Myocyte (in vitro differentiated cells): ENCODE measurements around the gene SPON1. TPM values are rescaled to one million over a fixed set of nuclear protein-coding genes. Genes with fewer than 3 reads are reported as not detected.

Source experiments
- DNase-seq: peaks from one replicate; pipeline ENCODE4 v3.0.0-alpha.2; 2012; ENCODE audit warnings: low read depth
- total RNA-seq: library from RNA; depleted of rRNA; stranded (reverse); fragments of >200 nt; gene quantifications from 2 replicates; pipeline ENCODE4 v1.2.3, GENCODE V29; 2014

The SPON1 gene
- total RNA-seq, 1 donor from 2014 or later, result 0.08 TPM

DNA sequence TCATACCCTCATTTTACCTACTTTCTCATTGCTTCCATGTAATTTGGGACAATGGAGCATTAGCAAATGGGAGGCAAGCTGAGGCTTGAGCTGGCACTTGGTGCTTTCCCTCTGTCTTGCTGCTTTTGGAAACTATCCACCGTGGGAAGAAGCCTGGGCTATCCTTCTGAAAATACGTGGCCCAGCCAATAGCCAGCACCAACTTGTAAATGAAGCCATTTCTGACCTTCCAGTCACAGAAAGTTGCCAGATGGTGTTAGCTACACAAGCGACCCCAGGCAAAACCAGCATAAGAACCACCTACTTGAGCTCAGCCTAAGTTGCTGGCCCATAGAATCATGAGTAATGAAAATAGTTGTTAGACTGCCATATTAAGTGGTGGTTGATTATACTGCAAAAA, 18.5 kb upstream of the SPON1 start:
- DNase-seq, result no peak

GRCh38 chr11:13944911-13945425, 17.6 kb upstream of the SPON1 start:
- DNase-seq, result no peak

- DNase-seq, result no peak
Measured at GRCh38 chr11:13947379-13947778, 15.1 kb upstream of the SPON1 start.

- DNase-seq, result no peak
Measured at GRCh38 chr11:13949876-13950275, 12.6 kb upstream of the SPON1 start.

DNA sequence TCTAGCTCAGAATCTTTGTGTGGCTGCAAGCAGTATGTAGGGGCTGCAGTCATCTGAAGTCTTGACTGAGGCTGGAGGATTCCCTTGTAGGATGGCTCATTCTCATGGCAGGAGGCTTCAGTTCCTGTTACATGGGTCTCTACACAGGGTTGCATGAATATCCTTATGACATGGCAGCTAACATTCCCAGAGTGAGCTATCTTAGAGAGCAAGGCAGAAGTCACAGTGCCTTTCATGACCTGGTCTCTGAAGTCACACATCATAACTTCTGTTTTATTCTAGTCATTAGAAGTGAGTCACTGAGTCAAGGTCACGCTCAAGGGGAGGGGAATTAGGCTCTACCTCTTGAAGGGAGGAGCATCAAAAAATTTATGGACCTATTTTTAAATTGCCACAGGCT, 10.3 kb upstream of the SPON1 start:
- no peak for DNase-seq

GRCh38 chr11:13952668-13953067, 9.9 kb upstream of the SPON1 start:
- DNase-seq, result no peak

DNA sequence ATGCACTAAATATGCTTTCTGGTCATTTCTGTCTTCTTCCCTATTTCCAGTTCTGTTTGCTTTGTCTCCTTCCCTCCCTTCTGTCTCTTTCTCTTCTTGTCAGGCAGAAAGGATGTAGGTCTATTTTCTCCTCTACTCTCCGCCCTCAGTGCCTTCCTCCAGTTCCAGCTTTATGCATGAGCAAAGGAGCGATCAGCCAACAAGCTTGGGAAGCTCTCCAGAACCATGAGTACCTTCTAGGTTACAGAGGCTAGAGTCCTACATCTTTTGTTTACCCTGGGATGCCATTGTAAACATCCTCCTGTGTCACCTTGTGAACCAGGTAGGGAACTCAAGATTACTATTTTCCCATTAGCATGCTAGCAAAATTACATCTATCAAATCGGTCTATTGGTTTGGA, 7.9 kb upstream of the SPON1 start:
- no peak for DNase-seq

GRCh38 chr11:13955971-13956421, 6.5 kb upstream of the SPON1 start:
- peak; percentile 79 for DNase-seq

- DNase-seq, result no peak
Measured at GRCh38 chr11:13956988-13957387, 5.5 kb upstream of the SPON1 start.

GRCh38 chr11:13958641-13959400, 3.7 kb upstream of the SPON1 start:
- no peak for DNase-seq

DNA sequence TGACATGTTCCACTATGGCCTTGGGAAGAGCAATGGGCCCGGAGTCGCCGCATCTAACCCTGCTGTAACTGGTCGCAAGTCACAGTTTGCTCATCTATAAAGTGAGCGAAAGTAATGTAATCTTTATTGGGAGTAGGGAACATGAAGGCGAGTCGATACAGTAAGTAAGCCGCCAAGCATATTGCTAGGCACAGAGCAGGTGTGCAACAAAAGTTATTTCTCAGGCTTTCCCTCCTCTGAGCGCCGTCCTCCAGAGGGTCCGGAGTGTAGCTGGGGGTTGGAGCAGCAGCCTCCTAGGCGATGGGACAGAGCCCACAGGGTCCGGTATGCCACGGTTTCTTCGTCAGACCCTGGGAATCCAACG, 343 bp upstream of the SPON1 start:
- DNase-seq, result no peak

GRCh38 chr11:13963169-13963948, 836 bp downstream of the SPON1 start:
- no peak for DNase-seq

GRCh38 chr11:13963949-13964770, 1.6 kb downstream of the SPON1 start:
- DNase-seq, result no peak

DNA sequence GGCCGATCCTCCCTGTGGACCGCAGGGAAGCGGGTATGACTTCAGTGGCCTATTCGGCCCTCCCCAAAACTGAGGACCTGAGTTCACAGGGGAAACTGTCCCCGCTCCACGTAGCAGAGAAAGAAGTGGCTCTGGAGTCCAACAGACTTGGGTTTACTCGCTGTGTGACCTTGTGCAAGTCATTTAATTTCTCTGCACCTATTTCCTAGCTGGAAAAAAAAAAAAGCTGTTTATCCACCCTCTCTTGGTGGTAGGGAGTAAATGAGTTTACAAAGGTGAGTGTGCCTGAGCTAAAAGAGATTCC, 2.2 kb downstream of the SPON1 start:
- DNase-seq, result no peak

DNA sequence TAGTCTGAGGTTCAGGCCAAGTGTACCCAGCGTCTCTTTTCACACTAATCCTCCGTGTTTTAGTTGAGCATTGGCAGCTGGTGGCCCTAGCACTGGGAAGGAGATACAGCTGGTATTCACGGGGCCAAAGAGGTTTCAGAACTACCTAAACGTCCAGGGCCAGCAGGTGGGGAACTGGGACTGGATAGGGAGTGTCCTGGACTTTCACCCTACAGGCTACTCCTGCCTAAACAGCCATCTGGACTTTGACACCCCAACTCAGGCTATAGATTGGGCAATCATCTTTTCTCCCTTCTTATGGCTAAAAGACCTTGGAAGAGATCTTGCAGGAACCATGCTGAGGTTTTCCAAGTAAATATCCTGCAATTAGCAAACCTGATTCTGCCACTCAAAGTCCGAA, 2.8 kb downstream of the SPON1 start:
- no peak for DNase-seq

DNA sequence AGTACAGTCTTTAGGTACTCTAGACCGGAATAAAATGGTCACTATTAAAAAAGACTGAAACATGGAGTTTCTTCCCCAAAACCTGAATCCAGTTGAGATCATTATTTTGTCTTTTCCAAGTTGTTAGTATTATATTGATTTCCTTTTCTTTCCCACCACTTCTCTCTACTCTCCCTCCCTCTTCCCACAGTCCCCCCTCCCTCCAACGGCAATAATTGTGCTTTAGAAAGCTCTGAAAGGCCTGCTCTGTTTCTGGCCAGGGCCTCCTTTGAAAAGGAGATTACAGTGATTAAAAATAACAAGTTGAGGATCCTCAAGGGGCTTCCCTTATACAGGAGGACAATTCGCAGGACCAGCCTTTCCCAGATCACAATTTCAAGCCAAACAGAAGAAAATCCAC, 3.5 kb downstream of the SPON1 start:
- DNase-seq, result no peak

- no peak for DNase-seq
Measured at GRCh38 chr11:13966486-13966885, 4.0 kb downstream of the SPON1 start.

- DNase-seq, result peak; percentile 41
Measured at GRCh38 chr11:13970986-13971385, 8.5 kb downstream of the SPON1 start.

DNA sequence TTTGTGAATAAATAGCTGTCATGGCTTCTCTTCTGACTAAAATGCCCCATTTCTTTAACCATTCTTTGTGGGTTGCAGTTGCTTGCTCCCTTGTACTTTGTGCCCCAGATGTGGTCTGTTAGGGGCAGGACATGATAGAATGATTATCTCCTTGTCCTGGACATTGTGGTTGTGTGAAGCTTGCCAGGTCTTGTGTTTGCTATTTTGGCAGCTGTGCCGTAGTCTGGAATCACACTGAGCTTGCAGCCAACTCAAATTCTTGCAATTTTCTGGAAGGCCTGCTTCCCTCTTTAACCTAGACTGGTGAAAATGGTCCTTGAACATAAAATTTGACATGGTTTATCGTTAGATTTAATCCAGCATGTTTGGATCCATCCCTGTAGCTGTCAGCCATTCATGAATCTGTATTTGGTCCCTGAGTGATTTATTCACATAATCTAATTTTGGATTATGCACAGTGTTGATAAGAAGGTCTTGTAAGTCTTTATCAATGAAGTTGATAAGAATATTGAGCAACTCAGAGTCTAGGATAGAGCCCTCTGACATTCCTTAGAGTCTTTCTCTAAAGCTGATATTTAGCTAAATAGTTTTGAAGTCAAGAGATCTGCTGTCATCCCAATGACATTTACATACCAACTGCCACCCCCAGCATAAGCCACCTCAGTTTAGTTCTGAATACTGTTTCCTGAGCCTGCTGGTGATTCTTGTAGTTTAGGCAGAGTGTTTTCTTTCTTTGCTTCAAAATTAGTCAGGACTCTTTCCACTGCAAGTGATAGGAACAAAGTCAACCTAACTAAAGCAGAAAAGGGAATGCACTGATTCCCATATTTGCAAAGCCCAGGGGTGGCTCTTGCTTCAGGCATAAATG, 9.8 kb downstream of the SPON1 start:
- DNase-seq, result no peak

DNA sequence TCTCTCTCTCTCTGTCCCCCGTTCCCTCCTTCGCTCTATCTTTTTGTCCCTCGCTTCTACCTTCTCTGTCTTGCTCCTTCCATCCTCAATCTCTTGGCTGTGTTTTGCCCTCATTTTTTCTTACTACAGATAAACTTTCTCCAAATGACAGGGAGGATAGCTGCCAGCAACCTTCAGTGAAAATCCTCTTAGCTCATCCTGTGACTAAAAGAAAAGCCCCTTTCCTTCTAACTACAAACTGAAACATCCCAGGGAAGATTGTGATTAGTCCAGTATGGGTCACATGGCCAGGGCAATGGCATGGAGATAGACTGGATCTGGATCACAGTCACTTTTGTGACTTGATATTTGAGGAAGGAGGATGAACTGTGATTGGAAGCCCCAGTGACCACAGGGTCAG, 10.4 kb downstream of the SPON1 start:
- no peak for DNase-seq

DNA sequence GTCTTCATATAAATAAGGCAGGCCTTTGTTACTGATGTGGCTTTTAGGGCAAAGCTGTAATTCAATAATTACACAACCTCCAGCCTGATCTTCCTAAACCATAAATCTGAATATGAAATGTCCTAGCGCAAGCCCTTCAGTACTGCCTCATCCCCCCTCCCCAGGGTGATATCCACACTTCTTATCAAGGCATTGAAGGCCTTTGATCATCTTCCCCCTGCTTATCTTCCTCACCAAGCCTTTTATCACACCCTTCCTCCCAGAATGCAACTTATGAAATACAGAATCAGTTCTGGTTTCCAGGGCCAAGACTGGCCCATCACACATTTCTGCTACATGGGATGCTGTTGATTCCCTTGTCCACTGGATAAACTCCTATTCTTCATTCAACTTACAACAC, 12.1 kb downstream of the SPON1 start:
- no peak for DNase-seq
